ENCODE data around the gene AHDC1.
"Not testable (repeated sequence)": the region's sequence is repeated elsewhere in the genome, so short reads cannot be mapped to it uniquely, and the experiment has no call there.

DNA sequence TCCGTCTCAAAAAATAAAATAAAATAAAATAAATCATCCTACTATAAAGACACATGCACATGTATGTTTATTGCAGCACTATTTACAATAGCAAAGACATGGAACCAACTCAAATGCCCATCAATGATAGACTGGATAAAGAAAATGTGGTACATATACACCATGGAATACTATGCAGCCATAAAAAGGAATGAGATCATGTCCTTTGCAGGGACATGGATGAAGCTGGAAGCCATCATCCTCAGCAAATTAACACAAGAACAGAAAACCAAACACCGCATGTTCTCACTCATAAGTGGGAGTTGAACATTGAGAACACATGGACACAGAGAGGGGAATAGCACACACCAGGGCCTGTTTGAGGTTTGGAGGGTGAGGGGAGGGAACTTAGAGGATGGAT lies 102.8 kb downstream of the AHDC1 start:
- TF ChIP-seq RAD21 (CRISPR knock-in tag; IDR thresholded peaks at IDR 0.05); YY1 (IDR thresholded peaks at IDR 0.05; ENCODE audit: insufficient read depth, insufficient replicate concordance, low read depth, low read length); MYNN (CRISPR knock-in tag; IDR thresholded peaks at IDR 0.05; ENCODE audit: low read depth); ZNF263 (CRISPR knock-in tag; IDR thresholded peaks at IDR 0.05); DPF2 (CRISPR knock-in tag; IDR thresholded peaks at IDR 0.05; ENCODE audit: borderline replicate concordance, low read depth); ELF3 (CRISPR knock-in tag; IDR thresholded peaks at IDR 0.05); ZNF547 (CRISPR knock-in tag; IDR thresholded peaks at IDR 0.05); ARHGAP35 (CRISPR knock-in tag; IDR thresholded peaks at IDR 0.05; ENCODE audit: borderline replicate concordance): not testable (repeated sequence)
- TF ChIP-seq, protein P1, sequence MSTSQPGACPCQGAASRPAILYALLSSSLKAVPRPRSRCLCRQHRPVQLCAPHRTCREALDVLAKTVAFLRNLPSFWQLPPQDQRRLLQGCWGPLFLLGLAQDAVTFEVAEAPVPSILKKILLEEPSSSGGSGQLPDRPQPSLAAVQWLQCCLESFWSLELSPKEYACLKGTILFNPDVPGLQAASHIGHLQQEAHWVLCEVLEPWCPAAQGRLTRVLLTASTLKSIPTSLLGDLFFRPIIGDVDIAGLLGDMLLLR (CRISPR knock-in tag; IDR thresholded peaks at IDR 0.05), result not testable (repeated sequence)
- TF ChIP-seq, protein P2, sequence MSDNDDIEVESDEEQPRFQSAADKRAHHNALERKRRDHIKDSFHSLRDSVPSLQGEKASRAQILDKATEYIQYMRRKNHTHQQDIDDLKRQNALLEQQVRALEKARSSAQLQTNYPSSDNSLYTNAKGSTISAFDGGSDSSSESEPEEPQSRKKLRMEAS (IDR thresholded peaks at IDR 0.05), result not testable (repeated sequence)
- TF ChIP-seq, protein P3, sequence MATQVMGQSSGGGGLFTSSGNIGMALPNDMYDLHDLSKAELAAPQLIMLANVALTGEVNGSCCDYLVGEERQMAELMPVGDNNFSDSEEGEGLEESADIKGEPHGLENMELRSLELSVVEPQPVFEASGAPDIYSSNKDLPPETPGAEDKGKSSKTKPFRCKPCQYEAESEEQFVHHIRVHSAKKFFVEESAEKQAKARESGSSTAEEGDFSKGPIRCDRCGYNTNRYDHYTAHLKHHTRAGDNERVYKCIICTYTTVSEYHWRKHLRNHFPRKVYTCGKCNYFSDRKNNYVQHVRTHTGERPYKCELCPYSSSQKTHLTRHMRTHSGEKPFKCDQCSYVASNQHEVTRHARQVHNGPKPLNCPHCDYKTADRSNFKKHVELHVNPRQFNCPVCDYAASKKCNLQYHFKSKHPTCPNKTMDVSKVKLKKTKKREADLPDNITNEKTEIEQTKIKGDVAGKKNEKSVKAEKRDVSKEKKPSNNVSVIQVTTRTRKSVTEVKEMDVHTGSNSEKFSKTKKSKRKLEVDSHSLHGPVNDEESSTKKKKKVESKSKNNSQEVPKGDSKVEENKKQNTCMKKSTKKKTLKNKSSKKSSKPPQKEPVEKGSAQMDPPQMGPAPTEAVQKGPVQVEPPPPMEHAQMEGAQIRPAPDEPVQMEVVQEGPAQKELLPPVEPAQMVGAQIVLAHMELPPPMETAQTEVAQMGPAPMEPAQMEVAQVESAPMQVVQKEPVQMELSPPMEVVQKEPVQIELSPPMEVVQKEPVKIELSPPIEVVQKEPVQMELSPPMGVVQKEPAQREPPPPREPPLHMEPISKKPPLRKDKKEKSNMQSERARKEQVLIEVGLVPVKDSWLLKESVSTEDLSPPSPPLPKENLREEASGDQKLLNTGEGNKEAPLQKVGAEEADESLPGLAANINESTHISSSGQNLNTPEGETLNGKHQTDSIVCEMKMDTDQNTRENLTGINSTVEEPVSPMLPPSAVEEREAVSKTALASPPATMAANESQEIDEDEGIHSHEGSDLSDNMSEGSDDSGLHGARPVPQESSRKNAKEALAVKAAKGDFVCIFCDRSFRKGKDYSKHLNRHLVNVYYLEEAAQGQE (IDR thresholded peaks at IDR 0.05; ENCODE audit: borderline replicate concordance in 1 of 2, low read depth in 1 of 2, low read length in 2 of 2), result not testable (repeated sequence)
- TF ChIP-seq, protein P4, sequence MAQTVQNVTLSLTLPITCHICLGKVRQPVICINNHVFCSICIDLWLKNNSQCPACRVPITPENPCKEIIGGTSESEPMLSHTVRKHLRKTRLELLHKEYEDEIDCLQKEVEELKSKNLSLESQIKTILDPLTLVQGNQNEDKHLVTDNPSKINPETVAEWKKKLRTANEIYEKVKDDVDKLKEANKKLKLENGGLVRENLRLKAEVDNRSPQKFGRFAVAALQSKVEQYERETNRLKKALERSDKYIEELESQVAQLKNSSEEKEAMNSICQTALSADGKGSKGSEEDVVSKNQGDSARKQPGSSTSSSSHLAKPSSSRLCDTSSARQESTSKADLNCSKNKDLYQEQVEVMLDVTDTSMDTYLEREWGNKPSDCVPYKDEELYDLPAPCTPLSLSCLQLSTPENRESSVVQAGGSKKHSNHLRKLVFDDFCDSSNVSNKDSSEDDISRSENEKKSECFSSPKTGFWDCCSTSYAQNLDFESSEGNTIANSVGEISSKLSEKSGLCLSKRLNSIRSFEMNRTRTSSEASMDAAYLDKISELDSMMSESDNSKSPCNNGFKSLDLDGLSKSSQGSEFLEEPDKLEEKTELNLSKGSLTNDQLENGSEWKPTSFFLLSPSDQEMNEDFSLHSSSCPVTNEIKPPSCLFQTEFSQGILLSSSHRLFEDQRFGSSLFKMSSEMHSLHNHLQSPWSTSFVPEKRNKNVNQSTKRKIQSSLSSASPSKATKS (CRISPR knock-in tag; IDR thresholded peaks at IDR 0.05), result not testable (repeated sequence)

All from HepG2 (cell line).